GM18498 (cell line): ENCODE results near the gene WNT5B.
A peak's percentile ranks its signal among the peaks of the same experiment; 100 is the strongest.
"Not testable (repeated sequence)": the region's sequence is repeated elsewhere in the genome, so short reads cannot be mapped to it uniquely, and the experiment has no call there.

Source experiments
- ATAC-seq: cut with Tn5 transposase; IDR thresholded peaks from one replicate; pipeline ENCODE4 v1.9.1; 2021; ENCODE audit warnings: mild to moderate bottlenecking, moderate library complexity; ENCODE audit not compliant: unreplicated experiment

The WNT5B gene

DNA sequence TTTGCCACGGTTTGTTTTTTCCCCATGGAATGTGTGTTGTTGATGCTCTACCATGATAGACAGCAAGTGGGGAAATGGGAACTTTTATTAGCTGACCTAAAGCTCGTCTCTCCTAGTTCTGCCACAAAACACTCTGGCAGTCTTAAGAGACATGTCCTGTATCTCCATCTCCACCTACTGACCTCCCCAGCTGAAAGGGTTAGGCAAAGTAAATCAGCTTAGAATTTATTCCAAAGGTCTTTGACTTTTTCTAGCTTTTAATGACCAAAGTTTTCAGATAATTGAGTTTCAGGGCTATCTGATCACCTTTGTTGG lies 52.4 kb downstream of the WNT5B start:
- ATAC-seq: no peak

DNA sequence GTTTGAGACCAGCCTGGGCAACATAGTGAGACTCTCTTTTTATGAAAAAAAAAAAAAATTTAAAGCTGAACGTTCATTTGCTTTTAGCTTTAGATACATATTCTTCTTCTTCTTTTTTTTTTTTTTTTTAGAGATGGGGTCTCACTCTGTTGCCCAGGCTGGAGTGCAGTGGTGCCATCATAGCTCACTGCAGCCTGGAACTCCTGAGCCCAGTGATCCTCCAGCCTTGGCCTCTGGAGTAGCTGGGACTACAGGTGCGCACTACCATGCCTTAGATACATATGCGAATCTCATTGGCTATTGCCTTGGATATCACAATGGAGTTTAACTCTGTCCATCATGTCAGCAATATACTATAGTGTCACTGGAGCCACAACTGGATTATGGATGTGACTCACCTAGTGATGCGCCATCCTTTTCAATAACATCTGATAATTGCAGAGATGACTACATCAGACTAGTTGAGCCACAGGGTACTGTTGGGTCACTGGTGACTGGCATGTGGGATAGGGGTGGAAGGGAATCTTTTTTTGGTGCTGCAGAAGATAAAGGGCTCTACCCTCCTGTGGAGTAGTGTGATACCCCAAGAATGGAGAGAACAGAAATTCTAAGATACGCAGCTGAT lies 59.2 kb downstream of the WNT5B start:
- no peak for ATAC-seq

DNA sequence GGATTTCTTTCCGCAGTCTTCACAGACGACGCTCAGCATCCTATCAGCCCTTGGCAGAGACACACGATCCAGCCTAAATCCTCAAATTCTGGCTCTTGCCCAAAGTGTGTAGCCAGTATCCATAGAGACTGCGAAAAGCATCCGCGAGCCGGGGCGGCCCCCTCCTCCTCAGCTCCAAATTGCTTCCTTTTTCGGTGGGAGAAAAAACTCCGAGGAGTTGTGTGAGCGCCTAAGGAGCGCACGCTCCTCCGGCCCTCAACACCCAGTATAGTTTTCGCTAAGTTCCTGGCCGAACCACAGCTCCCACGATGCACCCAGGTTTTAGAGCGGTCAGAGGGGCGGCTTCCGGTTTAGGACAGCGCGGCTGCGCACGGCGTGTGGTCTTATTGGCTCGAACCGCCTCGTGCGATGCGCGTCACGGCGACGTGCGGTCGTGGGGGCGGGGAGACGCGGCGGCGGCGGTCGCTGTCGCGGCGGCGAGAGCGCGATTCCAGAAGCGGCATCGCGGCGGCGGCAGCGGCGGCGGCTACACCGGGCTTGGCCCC lies 61.6 kb downstream of the WNT5B start, which contains the start of gene ADIPOR2:
TSS of gene ADIPOR2 (plus strand) at position 493 of the 545 bp plus-strand sequence. CDS start 63,274 bp downstream, outside the sequence.
- peak; percentile 94 for ATAC-seq

DNA sequence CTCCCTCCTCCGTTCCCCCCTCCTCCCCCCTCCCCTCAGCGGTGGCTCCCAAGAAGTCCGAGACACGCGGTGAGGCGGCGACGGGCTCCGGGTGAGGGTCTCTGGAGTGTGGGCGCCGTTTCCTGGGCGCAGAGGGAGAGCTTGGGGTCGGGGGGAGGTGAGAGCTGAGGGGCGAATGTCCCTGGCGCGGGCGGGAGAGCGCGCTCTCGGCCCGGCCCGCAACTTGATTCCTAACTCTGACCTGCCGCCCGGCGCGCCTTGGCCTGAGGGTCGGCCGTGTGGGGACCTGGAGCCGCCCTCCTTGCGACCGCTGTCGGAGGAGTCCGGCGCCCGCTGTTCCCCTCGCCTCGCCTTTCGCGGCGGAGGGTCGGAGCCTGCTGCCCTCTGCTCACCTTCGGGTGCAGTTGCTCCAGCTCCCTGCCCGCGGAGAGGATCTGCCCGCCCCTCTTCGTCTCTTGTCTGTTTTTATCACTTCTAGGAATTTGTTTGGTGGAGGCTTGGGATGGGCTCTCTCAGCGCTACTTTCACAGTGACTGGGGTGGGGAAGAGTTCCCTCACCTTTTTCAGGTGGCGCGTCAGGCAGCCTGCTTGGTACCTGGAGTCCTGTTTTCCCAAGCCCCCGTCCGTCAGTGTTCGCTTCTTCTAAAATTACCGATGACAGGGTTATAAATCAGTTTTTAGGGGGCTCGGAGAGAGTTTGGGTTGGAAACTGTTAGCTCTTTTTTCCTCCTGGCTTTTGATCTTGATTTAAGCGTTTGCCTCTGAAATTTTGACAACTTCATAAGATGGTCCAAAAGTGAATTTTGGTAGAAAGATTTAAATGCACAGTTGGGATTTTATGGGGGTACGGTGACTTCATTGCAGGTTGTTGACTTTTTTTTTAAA lies 62.3 kb downstream of the WNT5B start:
- peak; percentile 48 for ATAC-seq

DNA sequence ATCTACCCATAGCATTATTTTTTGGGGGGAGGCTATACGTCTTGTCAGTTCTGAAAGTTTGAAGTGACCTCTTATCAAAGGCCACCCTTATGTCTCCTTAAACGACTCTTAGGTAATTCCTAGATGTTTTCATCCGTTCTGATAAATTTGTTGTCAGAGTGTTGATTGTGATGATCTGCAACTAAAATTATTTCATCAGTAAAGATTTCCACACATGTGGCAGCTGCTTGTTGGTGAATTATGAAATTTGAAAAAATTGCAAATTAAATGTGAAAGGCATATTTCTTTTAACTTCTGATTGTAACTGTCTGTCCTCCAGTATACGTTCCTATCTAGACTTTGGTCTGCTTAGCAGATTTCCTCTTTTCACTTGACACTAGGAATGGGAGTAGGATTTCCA lies 63.2 kb downstream of the WNT5B start:
- ATAC-seq: no peak

DNA sequence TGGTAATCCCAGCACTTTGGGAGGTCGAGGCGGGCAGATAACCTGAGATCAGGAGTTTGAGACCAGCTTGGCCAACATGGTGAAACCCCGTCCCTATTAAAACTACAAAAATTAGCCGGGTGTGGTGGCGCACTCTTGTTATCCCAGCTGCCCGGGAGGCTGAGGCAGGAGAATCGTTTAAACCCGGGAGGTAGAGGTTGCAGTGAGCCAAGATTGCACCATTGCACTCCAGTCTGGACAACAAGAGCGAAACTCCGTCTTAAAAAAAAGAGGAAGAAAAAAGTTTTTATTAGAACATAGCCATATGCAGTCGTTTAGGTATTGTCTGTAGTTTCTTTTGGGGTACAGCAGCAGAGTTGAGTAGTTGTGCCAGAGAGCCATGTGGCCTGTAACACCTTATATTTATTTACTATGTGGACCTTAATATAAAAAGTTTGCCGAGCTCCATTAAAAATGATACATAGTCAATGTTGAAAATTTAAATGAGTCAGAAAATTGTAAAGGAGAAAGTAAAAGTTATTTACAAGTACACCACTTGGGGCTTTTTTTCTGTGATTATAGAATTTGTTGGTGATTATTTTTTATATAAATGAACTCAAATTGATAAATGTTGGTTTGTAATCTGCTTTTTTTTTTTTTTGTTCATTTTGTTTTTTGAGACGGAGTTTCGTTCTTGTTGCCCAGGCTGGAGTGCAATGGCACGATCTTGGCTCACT lies 64.0 kb downstream of the WNT5B start:
- no peak for ATAC-seq

DNA sequence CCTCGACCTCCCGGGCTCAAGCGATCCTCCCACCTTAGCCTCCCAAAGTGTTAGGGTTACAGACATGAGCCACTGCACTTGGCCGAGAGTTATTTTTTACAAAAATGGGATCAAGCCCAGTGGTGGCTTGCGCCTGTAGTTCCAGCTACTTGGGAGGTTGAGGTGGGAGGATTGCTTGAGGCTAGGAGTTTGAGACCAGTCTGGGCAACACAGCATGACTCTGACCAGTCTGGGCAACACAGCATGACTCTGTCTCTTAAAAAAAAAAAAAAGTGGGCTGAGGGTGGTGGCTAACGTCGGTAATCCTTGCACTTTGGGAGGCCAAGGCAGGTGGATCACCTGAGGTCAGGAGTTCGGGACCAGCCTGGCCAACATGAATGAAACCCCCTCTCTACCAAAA lies 66.1 kb downstream of the WNT5B start:
- ATAC-seq: not testable (repeated sequence)

DNA sequence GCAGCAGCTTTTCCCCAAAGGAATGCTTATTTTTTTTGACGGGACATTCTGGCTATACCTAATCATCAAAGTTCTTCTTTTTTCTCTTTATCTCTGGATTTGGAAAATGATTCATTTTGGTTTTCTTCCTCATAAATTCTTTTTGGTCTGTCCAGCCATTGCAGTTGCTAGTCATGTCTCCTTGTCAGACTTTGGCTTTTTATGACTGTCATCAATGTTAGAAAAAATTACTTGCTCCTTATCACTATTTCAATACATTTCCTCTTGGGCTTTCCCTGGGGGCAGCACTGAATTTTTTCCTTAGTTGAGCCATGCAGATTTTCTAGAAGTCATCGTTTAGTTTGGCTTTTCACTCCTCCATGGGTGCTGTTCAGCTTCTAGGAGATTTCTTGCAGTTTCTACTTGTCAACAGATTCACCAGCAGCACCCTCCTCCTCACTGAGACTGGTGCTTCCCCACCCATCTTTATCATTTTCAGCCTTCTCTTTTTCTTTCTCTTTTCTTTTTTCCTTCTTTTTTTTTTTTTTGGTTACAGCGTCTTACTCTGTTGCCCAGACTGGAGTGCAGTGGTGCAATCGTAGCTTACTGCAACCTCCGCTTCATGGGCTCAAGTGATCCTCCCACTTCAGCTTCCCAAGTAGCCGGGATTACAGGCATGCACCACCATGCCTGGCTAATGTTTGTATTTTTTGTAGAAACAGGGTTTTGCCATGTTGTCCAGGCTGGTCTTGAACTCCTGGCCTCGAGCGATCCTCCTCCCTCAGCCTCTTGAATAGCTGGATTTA lies 67.0 kb downstream of the WNT5B start:
- no peak for ATAC-seq

DNA sequence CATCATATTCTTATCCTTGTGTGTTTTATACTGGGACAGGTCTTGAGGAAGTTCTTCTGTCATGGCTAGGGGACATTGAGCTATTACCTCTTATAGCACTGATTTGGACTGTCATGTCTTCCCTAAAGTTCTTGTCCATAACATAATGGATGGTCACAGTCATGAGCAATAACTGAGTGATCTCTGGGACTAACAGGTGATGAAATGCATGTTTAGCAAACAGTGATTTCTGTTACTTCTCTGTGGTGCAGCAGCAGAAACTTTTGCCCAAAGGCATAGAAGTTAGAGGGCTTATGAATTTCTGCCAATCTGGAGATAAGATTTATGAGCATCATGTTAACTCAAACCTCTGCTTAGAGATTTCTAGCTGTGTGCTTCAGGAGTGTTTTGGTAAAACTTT lies 67.8 kb downstream of the WNT5B start:
- no peak for ATAC-seq
